ENCODE results near the gene CCDC191. TPM values are rescaled to one million over a fixed set of nuclear protein-coding genes. Genes with fewer than 3 reads are reported as not detected.

The CCDC191 gene, protein sequence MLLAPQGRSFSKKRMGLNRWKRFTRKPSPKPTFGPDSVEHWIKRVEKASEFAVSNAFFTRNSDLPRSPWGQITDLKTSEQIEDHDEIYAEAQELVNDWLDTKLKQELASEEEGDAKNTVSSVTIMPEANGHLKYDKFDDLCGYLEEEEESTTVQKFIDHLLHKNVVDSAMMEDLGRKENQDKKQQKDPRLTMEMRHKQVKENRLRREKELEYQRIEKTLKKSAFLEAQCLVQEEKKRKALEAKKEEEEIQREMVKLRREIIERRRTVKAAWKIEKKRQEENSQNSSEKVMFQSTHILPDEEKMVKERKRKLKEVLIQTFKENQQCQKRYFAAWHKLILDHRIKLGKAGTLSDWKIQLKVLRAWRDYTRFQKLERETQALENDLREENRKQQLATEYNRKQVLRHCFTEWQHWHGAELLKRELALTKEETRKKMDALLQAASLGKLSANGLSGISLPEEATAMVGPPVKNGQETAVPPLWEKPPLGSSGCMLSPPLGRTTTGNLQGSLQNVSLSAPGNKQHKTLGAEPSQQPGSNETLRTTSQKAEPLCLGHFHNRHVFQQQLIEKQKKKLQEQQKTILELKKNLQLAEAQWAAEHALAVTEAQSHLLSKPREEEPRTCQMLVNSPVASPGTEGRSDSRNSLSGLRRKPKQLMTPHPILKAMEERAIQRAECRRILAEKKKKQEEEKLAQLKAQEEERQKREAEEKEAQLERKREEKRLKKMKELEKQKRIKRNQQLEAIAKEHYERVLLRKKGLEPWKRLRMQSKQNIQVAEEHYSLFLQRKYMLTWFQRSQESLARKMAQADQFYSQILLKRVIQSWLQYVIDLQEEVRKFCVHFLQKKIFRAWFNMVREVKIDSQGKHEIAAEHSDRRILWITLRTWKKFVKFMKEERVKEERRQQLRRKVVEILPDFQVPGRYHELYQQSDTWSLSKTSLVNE
- 1 to 10 TPM; 4.8 to 5.4 TPM for total RNA-seq

DNA sequence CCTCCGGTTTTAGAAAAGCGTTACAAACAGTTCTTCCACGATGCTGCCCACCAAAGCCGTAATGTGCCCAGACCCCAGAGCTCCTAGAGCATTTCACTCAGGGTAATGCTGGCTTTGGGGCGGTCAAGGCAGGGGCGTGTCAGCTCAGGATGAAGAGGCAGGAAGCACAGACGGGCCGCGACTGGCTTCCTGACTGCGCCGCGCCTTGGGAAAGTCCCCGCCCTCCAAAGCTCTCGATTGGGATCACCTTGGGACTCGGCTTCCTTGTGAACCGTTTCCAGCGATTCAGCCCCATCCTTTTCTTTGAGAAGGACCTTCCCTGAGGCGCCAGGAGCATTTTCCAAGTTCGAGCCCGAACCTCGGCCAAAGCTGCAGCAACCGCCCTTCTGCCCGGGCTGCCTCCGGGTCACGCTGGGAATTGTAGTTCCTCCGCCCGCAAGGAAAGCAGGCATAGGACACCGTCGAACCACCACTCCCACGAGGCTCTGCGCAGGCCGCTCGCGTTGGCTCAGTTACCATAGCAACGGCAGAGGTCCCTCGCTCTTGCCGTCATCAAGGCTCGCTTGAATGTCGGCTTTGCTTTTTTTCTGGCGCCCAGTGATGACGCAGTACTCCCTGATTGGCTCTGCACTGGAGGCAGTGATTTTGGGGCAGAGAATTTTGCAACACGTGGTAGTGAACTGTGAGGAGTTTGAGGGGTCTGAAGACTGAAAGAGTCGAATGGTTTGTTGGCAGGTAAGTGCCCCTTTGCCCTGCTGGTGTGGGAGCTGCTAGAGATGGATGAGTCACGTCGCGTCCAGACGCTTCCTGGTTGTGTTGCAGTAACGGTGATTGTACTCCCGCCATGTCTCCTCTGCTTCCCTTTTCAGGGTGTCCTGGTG is at the start of gene CCDC191, which contains the start of gene QTRT2:
Gene CCDC191, minus strand, starts transcription at position 397 of the 881 bp plus-strand sequence. Its CDS starts 60 bp downstream, at position 337.
Gene QTRT2, plus strand, starts transcription at position 608 of the 881 bp plus-strand sequence. CDS start 8,521 bp downstream, outside the sequence.
- H3K4me3 Mint-ChIP-seq: peak within 1 kb of the TSS; percentile 89 to 95
- H3K9me3 Mint-ChIP-seq: no peaks in the 10 kb centered on the region
- H3K36me3 Mint-ChIP-seq (ENCODE audit: insufficient read depth in 2 of 2): peaks cover 4 to 10% of the 10 kb centered on the region in 2 donors
- peak; percentile 97 to 98 for ATAC-seq (replicated peaks in 1 of 2)
- H3K4me1 Mint-ChIP-seq (ENCODE audit: low read depth): peaks cover 58% of the 10 kb centered on the region
- peak within 1 kb of the TSS; percentile 84 for H3K27ac Mint-ChIP-seq
- H3K27me3 Mint-ChIP-seq (ENCODE audit: low read depth): no peaks in the 10 kb centered on the region
- peak; percentile 97 to 98 for DNase-seq

DNA sequence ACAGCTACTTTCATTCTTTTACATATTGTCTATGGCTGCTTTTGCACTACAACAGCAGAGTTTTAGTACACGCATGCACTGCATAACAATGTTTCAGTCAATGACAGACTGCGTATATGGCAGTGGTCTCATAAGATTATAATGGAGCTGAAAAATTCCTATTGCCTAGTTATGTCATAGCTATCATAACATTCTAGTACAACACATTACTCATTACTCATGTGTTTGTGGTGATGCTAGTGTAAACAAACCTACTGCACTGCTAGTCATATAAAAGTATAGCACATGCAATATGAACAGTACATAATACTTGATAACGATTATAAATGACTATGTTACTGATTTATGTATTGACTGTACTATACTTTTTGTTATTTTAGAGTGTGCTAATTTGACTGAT is 48.1 kb upstream of the CCDC191 start:
- no peak for ATAC-seq (replicated peaks in 1 of 2)
- no peak for DNase-seq
- Mint-ChIP-seq H3K36me3 (ENCODE audit: insufficient read depth in 2 of 2) (no peaks in the 10 kb centered on the region), H3K27ac (no peak overlapping the region), H3K4me1 (ENCODE audit: low read depth) (no peaks in the 10 kb centered on the region), H3K27me3 (ENCODE audit: low read depth) (peaks cover 18% of the 10 kb centered on the region), H3K9me3 (no peaks in the 10 kb centered on the region), H3K4me3 (no peak overlapping the region)

DNA sequence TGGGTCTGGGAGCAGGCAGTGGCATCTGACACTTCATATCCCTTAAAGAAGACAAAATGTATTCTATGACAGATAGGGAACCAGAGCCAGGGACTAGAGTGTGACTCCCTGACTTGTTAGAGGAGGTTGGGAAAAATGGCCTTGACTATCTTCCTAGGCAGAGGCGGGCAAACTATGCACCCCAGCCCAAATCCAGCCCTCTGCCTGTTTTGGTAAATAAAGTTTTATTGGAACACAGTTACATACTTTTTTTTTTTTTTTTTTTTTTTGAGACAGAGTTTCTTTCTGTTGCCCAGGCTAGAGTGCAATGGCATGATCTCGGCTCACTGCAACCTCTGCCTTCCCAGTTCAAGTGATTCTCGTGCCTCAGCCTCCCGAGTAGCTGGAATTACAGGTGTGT is 47.5 kb upstream of the CCDC191 start:
- H3K36me3 Mint-ChIP-seq (ENCODE audit: insufficient read depth in 2 of 2): no peaks in the 10 kb centered on the region
- no peaks in the 10 kb centered on the region for H3K4me1 Mint-ChIP-seq (ENCODE audit: low read depth)
- ATAC-seq (replicated peaks in 1 of 2): no peak
- peaks cover 15% of the 10 kb centered on the region for H3K27me3 Mint-ChIP-seq (ENCODE audit: low read depth)
- no peak overlapping the region for H3K4me3 Mint-ChIP-seq
- H3K9me3 Mint-ChIP-seq: no peaks in the 10 kb centered on the region
- no peak overlapping the region for H3K27ac Mint-ChIP-seq
- no peak for DNase-seq

DNA sequence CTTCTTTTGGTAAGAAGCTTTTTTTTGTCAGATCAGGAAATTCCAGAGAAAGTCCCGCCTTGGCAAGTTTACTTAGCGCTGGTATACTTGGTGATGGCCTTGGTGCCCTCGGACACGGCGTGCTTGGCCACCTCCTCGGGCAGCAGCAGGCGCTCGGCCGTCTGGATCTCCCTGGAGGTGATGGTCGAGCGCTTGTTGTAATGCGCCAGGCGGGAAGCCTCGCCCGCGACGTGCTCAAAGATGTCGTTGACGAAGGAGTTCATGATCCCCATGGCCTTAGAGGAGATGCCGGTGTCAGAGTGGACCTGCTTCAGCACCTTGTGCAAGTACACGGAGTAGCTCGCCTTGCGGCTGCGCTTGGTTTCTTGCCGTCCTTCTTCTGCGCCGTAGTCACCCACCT is 46.9 kb upstream of the CCDC191 start:
- H3K27me3 Mint-ChIP-seq (ENCODE audit: low read depth): peaks cover 15% of the 10 kb centered on the region
- no peak for DNase-seq
- H3K4me1 Mint-ChIP-seq (ENCODE audit: low read depth): no peaks in the 10 kb centered on the region
- no peak overlapping the region for H3K27ac Mint-ChIP-seq
- ATAC-seq (replicated peaks in 1 of 2): no peak
- H3K4me3 Mint-ChIP-seq: no peak overlapping the region
- no peaks in the 10 kb centered on the region for H3K9me3 Mint-ChIP-seq
- H3K36me3 Mint-ChIP-seq (ENCODE audit: insufficient read depth in 2 of 2): no peaks in the 10 kb centered on the region

DNA sequence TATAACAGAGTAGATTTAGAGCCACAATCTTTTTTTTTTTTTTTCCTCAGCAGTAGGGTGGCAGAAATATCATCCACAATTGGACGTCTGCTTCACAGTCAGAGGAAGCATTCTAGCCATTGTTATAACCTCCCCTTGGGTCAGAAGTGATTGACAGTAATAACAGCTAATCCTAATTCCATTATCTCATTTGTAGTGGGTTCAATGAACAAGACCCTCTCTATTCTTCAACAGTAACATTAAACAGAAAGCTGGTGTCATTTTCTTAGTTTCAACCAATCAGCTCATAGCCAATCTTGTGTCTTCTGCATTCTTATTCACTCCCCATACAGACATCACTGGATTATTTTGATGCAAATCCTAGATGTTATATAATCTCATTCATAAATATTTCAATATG is 44.8 kb upstream of the CCDC191 start:
- Mint-ChIP-seq H3K4me1 (ENCODE audit: low read depth) (no peaks in the 10 kb centered on the region), H3K36me3 (ENCODE audit: insufficient read depth in 2 of 2) (no peaks in the 10 kb centered on the region), H3K27ac (no peak overlapping the region), H3K9me3 (no peaks in the 10 kb centered on the region), H3K4me3 (no peak overlapping the region), H3K27me3 (ENCODE audit: low read depth) (peaks cover 15% of the 10 kb centered on the region)
- DNase-seq: no peak
- ATAC-seq (replicated peaks in 1 of 2): no peak

DNA sequence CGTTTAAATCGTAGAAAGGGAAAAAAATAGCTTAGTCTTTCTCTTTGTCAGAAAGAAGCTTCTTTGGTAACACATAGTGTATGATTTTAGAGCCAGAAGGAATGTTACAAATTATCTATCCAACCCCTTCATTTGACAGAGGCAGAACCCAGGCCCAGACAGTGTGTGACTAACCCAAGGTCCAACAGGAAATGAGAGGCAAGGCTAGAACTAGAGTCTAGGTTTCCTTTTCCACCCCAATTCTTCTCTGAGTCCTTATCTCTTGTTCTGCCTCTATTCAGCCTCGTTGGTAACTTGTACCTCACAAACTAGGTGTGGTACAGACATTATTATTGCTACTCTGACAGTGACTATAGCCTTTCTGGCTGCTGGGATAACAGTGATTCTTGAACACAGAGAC is 39.5 kb upstream of the CCDC191 start:
- Mint-ChIP-seq H3K36me3 (ENCODE audit: insufficient read depth in 2 of 2) (no peaks in the 10 kb centered on the region), H3K4me1 (ENCODE audit: low read depth) (peaks cover 6% of the 10 kb centered on the region), H3K4me3 (no peak overlapping the region), H3K9me3 (no peaks in the 10 kb centered on the region), H3K27ac (no peak overlapping the region), H3K27me3 (ENCODE audit: low read depth) (peaks cover 27% of the 10 kb centered on the region)
- ATAC-seq (replicated peaks in 1 of 2) (no peak), DNase-seq (no peak)

DNA sequence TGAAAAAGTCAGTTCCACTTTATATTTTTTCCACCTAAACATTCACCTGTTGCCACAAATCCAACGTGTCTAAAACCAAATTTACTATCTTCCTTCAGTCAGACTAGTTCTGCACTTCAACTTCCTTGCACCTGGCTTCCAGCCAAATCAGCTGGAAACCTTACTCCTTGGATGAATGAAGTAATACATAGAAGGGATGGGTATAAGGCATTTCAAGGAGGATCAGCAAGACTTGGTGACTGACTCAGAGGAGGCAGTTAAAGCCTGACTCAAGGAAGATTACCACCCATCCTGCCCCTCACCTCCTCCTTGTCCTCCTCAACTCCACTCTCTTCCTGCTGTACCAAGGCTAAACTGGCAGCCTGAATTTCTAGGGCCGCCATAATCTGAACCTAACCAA is 37.3 kb upstream of the CCDC191 start:
- no peak for DNase-seq
- no peak for ATAC-seq (replicated peaks in 1 of 2)
- peaks cover 6% of the 10 kb centered on the region for H3K4me1 Mint-ChIP-seq (ENCODE audit: low read depth)
- no peaks in the 10 kb centered on the region for H3K36me3 Mint-ChIP-seq (ENCODE audit: insufficient read depth in 2 of 2)
- H3K9me3 Mint-ChIP-seq: no peaks in the 10 kb centered on the region
- H3K4me3 Mint-ChIP-seq: no peak overlapping the region
- H3K27me3 Mint-ChIP-seq (ENCODE audit: low read depth): peaks cover 24% of the 10 kb centered on the region
- H3K27ac Mint-ChIP-seq: no peak overlapping the region

DNA sequence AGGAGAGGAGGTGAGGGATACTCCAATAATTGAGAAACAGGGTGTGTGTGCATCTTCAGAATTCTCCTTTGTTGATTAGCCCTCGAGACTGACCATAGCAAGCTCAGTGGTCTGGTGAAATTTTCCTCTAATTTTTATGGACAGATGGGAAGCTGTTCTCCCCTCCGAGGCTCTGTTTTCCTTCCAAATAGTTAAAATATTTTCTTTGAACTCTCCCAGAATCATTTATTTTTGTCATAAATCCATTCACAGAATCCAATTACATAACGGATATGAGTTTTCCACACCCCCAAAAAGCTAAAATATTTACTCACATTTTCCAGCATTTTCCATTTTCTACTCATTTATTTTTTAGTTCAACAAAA is 36.7 kb upstream of the CCDC191 start:
- Mint-ChIP-seq H3K27me3 (ENCODE audit: low read depth) (peaks cover 24% of the 10 kb centered on the region), H3K4me1 (ENCODE audit: low read depth) (peaks cover 6% of the 10 kb centered on the region), H3K27ac (no peak overlapping the region), H3K9me3 (no peaks in the 10 kb centered on the region), H3K36me3 (ENCODE audit: insufficient read depth in 2 of 2) (no peaks in the 10 kb centered on the region), H3K4me3 (no peak overlapping the region)
- DNase-seq: no peak
- ATAC-seq (replicated peaks in 1 of 2): no peak

DNA sequence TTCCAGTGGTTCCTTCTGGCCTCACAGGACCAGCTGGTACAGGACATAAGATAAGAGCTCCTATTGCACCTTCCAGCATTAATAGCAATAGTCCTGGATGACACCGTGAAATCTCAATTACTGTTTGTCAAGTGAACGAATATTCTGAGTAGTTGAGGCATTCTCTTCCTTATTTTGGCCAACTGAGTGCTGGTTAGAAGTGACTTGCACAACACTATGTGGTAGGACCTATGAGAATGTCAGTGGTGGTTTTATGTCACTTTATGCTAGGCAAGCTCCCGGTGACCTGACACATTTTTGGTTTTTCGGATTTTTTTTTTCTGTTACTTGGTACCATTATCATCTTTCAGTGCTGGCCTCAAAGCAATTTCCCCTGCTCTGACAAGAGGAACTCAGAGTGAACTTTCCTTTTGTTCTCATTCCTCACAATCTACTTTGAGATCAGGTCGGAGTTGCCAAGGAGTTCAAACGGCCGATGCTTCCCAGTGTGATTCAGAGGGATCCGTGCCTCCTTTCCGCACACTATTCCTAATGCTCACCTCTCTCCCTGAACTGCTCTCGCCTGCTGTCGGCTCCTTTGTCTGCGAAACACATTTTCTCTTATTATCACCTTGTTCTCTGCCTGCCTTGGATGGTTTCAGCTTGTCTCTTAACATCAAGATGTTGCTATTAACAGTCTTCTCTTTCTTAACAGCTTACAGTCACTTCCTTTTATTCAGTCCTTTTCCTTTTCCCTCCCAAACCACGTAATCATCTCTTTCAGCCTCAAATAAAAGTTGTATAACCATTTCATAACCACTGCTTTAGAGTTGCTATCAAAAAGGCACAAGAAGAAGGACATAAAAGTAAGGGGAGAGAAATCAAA is 36.1 kb upstream of the CCDC191 start:
- peaks cover 6% of the 10 kb centered on the region for H3K4me1 Mint-ChIP-seq (ENCODE audit: low read depth)
- no peak for ATAC-seq (replicated peaks in 1 of 2)
- H3K36me3 Mint-ChIP-seq (ENCODE audit: insufficient read depth in 2 of 2): peaks cover 2% of the 10 kb centered on the region in 2 donors
- H3K4me3 Mint-ChIP-seq: no peak overlapping the region
- H3K27me3 Mint-ChIP-seq (ENCODE audit: low read depth): peaks cover 24% of the 10 kb centered on the region
- H3K27ac Mint-ChIP-seq: no peak overlapping the region
- no peaks in the 10 kb centered on the region for H3K9me3 Mint-ChIP-seq
- no peak for DNase-seq

DNA sequence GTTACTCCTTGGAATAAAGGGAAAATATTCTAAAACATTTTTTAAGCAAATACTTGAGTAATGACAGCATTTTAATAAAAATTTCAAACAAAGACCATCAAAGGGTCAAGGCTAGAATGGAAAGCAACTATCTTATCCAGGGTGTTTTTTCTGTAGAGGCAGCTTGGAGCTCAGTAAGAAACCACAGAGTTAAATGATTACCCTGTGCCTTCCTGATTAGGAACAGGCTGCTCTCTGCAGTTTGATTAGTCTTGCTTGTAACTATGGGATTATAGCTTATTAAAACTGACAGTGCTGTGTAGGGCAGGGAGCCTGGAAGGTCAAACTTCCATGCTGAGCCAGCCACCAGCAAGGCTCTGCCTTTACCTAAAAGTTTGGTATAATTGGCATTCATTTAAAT is 33.3 kb upstream of the CCDC191 start:
- DNase-seq: no peak
- Mint-ChIP-seq H3K4me3 (no peak overlapping the region), H3K36me3 (ENCODE audit: insufficient read depth in 2 of 2) (peaks cover 4 to 20% of the 10 kb centered on the region in 2 donors), H3K27ac (no peak overlapping the region), H3K9me3 (no peaks in the 10 kb centered on the region), H3K27me3 (ENCODE audit: low read depth) (peaks cover 24% of the 10 kb centered on the region), H3K4me1 (ENCODE audit: low read depth) (peaks cover 6% of the 10 kb centered on the region)
- no peak for ATAC-seq (replicated peaks in 1 of 2)

DNA sequence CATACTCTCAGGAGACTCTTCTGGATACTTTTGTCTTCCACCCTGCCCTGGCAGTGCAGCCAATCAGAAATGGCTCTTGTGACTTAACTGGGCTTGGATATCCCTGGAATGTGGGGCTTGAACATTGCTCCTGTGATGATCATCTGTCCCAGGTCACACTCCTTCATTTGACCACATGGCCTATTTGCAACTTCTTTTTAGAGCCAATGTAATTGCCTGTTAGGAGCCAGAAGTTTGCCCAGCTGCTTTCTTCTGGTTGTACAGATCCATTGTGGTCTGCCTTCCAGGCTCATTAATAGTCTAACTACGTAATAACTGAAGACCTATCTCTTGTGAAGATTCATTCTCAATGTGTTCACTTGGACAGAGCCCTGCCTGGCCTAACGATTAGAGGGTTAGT is 30.0 kb upstream of the CCDC191 start:
- Mint-ChIP-seq H3K4me3 (no peak overlapping the region), H3K36me3 (ENCODE audit: insufficient read depth in 2 of 2) (peaks cover 6 to 29% of the 10 kb centered on the region in 2 donors), H3K4me1 (ENCODE audit: low read depth) (no peaks in the 10 kb centered on the region), H3K9me3 (no peaks in the 10 kb centered on the region), H3K27me3 (ENCODE audit: low read depth) (no peaks in the 10 kb centered on the region), H3K27ac (no peak overlapping the region)
- ATAC-seq (replicated peaks in 1 of 2) (no peak), DNase-seq (no peak)

DNA sequence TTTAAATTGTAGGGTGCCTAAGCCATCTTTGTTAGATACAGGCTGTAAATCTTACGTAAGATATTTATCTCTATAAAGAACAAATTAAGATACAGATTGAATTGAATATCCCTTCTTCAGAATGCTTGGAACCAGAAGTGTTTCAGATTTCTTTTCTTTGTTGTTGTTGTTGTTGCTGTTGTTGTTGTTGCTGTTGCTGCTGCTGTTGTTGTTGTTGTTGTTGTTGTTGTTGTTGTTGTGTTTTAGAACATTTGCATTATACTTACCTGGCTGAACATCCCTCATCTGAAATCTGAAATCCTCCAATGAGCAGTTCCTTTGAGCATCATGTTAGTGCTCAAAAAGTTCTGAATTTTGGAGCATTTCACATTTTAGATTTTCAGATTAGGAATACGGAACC is 26.8 kb upstream of the CCDC191 start:
- no peak overlapping the region for H3K4me3 Mint-ChIP-seq
- DNase-seq (no peak), ATAC-seq (replicated peaks in 1 of 2) (no peak)
- H3K36me3 Mint-ChIP-seq (ENCODE audit: insufficient read depth in 2 of 2): peaks cover 7 to 39% of the 10 kb centered on the region in 2 donors
- H3K27ac Mint-ChIP-seq: no peak overlapping the region
- no peaks in the 10 kb centered on the region for H3K27me3 Mint-ChIP-seq (ENCODE audit: low read depth)
- H3K4me1 Mint-ChIP-seq (ENCODE audit: low read depth): no peaks in the 10 kb centered on the region
- H3K9me3 Mint-ChIP-seq: no peaks in the 10 kb centered on the region

All from activated T-cell treated with anti-CD3 and anti-CD28 coated beads, Interleukin-2, amount 50 U/mL, for 72 hours (primary cell).